NB4 (cell line): ENCODE measurements around the gene ZNF516.

ENCODE experiments used
- DNase-seq: peaks from one replicate; pipeline ENCODE4 v3.0.0; 2010; ENCODE audit warnings: low read depth
- H3K4me3 ChIP-seq: one replicate; pipeline ENCODE4 v1.5.1; 2011; ENCODE audit warnings: mild to moderate bottlenecking, low read depth, low read length, moderate library complexity
- MYC ChIP-seq: IDR thresholded peaks from 2 replicates; pipeline ENCODE4 v1.6.1; 2011; ENCODE audit warnings: low read depth, low read length
- POLR2A ChIP-seq: IDR thresholded peaks from 2 replicates; pipeline ENCODE4 v1.6.1; 2011; ENCODE audit warnings: mild to moderate bottlenecking; ENCODE audit not compliant: insufficient read length; ENCODE audit errors: extremely low read depth
- TF ChIP-seq, protein P1 (sequence below): IDR thresholded peaks from 2 replicates; pipeline ENCODE4 v1.6.1; 2011; ENCODE audit warnings: low read depth, low read length
- TF ChIP-seq, protein P2 (sequence below): IDR thresholded peaks from one replicate; pipeline ENCODE4 v1.5.1; 2012; ENCODE audit warnings: low read depth, low read length

ZNF516 gene

GRCh38 chr18:76414936-76415621 lies 80.0 kb downstream of the ZNF516 start:
- TF ChIP-seq MYC (no peak), POLR2A (no peak)
- TF ChIP-seq, protein P1, sequence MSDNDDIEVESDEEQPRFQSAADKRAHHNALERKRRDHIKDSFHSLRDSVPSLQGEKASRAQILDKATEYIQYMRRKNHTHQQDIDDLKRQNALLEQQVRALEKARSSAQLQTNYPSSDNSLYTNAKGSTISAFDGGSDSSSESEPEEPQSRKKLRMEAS = no peak
- TF ChIP-seq, protein P2, sequence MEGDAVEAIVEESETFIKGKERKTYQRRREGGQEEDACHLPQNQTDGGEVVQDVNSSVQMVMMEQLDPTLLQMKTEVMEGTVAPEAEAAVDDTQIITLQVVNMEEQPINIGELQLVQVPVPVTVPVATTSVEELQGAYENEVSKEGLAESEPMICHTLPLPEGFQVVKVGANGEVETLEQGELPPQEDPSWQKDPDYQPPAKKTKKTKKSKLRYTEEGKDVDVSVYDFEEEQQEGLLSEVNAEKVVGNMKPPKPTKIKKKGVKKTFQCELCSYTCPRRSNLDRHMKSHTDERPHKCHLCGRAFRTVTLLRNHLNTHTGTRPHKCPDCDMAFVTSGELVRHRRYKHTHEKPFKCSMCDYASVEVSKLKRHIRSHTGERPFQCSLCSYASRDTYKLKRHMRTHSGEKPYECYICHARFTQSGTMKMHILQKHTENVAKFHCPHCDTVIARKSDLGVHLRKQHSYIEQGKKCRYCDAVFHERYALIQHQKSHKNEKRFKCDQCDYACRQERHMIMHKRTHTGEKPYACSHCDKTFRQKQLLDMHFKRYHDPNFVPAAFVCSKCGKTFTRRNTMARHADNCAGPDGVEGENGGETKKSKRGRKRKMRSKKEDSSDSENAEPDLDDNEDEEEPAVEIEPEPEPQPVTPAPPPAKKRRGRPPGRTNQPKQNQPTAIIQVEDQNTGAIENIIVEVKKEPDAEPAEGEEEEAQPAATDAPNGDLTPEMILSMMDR = no peak
- H3K4me3 ChIP-seq = no peak overlapping the region
- DNase-seq = no peak

- H3K4me3 ChIP-seq = no peak overlapping the region
- TF ChIP-seq POLR2A (no peak), MYC (no peak)
- TF ChIP-seq, protein P2 = no peak
- TF ChIP-seq, protein P1 = no peak
- no peak for DNase-seq
Observed at GRCh38 chr18:76412818-76413565, 82.0 kb downstream of the ZNF516 start.

DNA sequence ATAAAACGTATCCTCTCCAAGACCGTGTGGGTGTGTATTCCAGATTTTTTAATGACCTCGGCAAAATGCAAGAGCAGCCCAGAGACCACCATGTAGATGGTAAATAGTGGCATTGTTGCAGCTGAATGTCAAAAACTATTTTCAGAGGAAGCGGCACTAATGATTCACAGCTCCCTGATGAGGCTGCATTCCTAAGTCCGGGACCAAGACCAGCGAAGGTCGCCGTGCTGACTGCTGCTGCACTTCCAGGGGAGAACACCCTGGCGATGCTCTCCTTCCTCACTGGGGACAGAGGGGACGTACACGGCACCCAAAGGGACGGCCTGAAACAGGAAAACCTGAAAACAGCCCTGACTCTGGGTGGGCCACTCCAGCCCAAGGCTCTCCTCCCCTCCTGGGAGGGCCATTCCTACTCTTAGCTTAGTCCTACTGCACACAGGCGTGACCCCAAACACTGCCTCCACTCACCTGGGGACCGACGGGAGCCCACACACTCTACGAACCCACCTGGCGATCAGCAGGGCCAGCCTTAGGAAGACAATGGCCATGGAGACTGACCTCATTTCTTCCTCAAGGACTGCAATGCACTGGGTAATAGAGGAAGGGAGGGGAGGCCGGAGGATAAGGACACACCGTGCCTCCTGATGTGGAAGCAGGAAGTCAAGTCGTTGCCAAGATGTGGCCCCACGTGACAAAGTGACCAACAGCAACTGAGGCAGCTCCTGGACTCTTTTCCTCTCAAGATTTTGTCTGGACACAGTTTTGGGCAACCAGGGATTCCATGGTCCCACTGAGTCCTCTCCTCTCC lies 82.8 kb downstream of the ZNF516 start:
- H3K4me3 ChIP-seq = no peak overlapping the region
- TF ChIP-seq MYC (no peak), POLR2A (no peak)
- TF ChIP-seq, protein P2 = no peak
- TF ChIP-seq, protein P1 = no peak
- no peak for DNase-seq

DNA sequence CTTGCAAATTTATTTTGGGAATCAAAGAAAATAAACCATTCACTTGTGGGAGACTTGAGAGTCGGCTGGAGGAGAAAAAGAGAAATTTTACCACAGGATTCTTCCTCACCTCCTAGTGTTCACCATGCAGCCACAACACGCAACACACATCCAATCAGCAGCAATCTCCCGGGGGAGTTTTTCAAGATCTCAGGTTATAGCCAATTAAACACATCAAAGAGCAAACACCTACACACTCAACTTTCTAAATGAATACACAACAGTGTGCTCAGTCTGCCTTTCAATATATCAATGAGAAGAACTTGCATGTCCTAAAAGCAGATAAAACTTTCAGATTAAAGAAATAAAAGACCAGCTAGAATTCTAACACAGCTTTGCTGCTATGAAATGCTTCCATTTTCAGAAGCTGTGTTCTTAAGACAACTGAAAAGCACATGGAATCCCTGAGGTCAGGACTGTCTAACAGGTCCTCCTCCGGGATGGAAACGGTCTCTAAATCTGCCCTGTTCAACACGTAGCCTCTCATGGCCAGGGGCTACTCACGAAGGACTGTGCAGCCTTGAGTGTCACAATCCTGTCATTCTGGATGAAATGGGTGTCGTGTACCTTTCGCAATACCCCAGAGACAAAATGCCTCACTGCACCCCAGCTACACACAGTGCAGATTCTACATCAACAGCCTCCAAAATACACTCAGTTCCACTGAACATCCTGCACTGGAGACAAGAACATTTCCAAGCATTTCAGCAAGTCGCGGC lies 84.2 kb downstream of the ZNF516 start:
- no peak overlapping the region for H3K4me3 ChIP-seq
- DNase-seq = peak; percentile 89
- TF ChIP-seq, protein P1 = no peak
- no peak for TF ChIP-seq POLR2A
- TF ChIP-seq MYC = no peak
- TF ChIP-seq, protein P2 = no peak

GRCh38 chr18:76410033-76410432 lies 85.0 kb downstream of the ZNF516 start:
- H3K4me3 ChIP-seq = no peak overlapping the region
- TF ChIP-seq POLR2A (no peak), MYC (no peak)
- TF ChIP-seq, protein P2 = no peak
- TF ChIP-seq, protein P1 = no peak
- DNase-seq = no peak
